ENCODE results near the gene C1QTNF1.

DNA sequence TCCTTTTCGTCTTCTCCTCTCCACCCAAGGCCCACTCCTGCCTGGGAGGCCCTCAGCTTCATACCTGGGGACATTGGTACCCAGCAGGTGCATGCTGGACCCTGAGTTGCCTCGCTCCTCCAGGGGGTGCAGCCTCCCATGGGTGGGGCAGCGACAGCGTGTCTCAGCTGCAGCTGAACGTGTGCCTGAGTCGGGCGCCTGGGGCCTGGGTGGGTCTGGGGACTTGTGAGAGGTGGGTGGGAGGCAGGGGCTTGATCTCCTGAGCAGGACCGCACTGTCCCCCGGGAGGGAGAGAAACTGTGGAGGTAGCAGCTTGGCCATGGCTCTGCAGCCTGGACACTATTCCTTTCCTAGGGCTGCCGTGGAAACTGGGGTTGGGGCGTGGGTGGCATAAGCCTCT lies 25.9 kb downstream of the C1QTNF1 start:
- TF ChIP-seq, protein P1, sequence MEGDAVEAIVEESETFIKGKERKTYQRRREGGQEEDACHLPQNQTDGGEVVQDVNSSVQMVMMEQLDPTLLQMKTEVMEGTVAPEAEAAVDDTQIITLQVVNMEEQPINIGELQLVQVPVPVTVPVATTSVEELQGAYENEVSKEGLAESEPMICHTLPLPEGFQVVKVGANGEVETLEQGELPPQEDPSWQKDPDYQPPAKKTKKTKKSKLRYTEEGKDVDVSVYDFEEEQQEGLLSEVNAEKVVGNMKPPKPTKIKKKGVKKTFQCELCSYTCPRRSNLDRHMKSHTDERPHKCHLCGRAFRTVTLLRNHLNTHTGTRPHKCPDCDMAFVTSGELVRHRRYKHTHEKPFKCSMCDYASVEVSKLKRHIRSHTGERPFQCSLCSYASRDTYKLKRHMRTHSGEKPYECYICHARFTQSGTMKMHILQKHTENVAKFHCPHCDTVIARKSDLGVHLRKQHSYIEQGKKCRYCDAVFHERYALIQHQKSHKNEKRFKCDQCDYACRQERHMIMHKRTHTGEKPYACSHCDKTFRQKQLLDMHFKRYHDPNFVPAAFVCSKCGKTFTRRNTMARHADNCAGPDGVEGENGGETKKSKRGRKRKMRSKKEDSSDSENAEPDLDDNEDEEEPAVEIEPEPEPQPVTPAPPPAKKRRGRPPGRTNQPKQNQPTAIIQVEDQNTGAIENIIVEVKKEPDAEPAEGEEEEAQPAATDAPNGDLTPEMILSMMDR (IDR thresholded peaks at IDR 0.05): no peak
- TF ChIP-seq YY1 (IDR thresholded peaks at IDR 0.05; ENCODE audit: low read depth): no peak
- no peak for TF ChIP-seq FOXJ3 (CRISPR knock-in tag; IDR thresholded peaks at IDR 0.05)

All from SK-N-SH (cell line).